H9 (cell line): ENCODE results near the gene DRICH1. TPM values are rescaled to one million over a fixed set of nuclear protein-coding genes. Genes with fewer than 3 reads are reported as not detected.

Experiments used
- DNase-seq: peaks from one replicate; pipeline ENCODE4 v3.0.0-alpha.2; 2017
- H2AFZ ChIP-seq: one replicate; pipeline ENCODE4 v1.6.1; 2013; ENCODE audit warnings: mild to moderate bottlenecking, low read length, control low read depth, moderate library complexity
- H2AK5ac ChIP-seq: 2 replicates; pipeline ENCODE4 v1.6.1; 2013; ENCODE audit warnings: low read length, control low read depth, mixed read lengths; ENCODE audit not compliant: insufficient read length
- H2BK120ac ChIP-seq: one replicate; pipeline ENCODE4 v1.6.1; 2013; ENCODE audit warnings: low read depth, mild to moderate bottlenecking, low read length, control low read depth, inconsistent platforms; ENCODE audit not compliant: poor library complexity, severe bottlenecking
- H2BK12ac ChIP-seq: 2 replicates; pipeline ENCODE4 v1.6.1; 2013; ENCODE audit warnings: low read length, control low read depth, mixed read lengths, low read depth; ENCODE audit not compliant: insufficient read length
- H2BK15ac ChIP-seq: 2 replicates; pipeline ENCODE4 v1.6.1; 2013; ENCODE audit warnings: low read depth, low read length, control low read depth
- H2BK20ac ChIP-seq: one replicate; pipeline ENCODE4 v1.6.1; 2013; ENCODE audit warnings: low read depth, mild to moderate bottlenecking, low read length, control low read depth, inconsistent platforms; ENCODE audit not compliant: poor library complexity, severe bottlenecking
- H2BK5ac ChIP-seq: 2 replicates; pipeline ENCODE4 v1.6.1; 2013; ENCODE audit warnings: low read length, control low read depth, mixed read lengths; ENCODE audit not compliant: insufficient read length
- H3K14ac ChIP-seq: 2 replicates; pipeline ENCODE4 v1.6.1; 2013; ENCODE audit warnings: low read length, control low read depth; ENCODE audit not compliant: insufficient read depth
- H3K18ac ChIP-seq: 2 replicates; pipeline ENCODE4 v1.6.1; 2013; ENCODE audit warnings: low read depth, mild to moderate bottlenecking, mixed read lengths, low read length, control low read depth; ENCODE audit not compliant: insufficient read length
- H3K23ac ChIP-seq: 2 replicates; pipeline ENCODE4 v1.6.1; 2013; ENCODE audit warnings: low read length, control low read depth, mixed read lengths, low read depth; ENCODE audit not compliant: insufficient read length
- H3K23me2 ChIP-seq: 2 replicates; pipeline ENCODE4 v1.6.1; 2013; ENCODE audit warnings: low read depth, mild to moderate bottlenecking, mixed read lengths, low read length, control low read depth; ENCODE audit not compliant: insufficient read length, poor library complexity, severe bottlenecking
- H3K27ac ChIP-seq: 2 replicates; pipeline ENCODE4 v1.5.1; 2013; ENCODE audit warnings: low read length, control low read depth, mixed read lengths, low read depth; ENCODE audit not compliant: insufficient read length
- H3K27me3 ChIP-seq: 2 replicates; pipeline ENCODE4 v1.6.1; 2013; ENCODE audit warnings: low read length, control low read depth, inconsistent platforms; ENCODE audit not compliant: insufficient read depth
- H3K4ac ChIP-seq: 2 replicates; pipeline ENCODE4 v1.6.1; 2013; ENCODE audit warnings: low read depth, mild to moderate bottlenecking, control low read depth, inconsistent platforms, low read length, moderate library complexity
- H3K4me1 ChIP-seq: 2 replicates; pipeline ENCODE4 v1.6.1; 2013; ENCODE audit warnings: low read length, control low read depth, inconsistent platforms; ENCODE audit not compliant: insufficient read depth
- H3K4me2 ChIP-seq: 2 replicates; pipeline ENCODE4 v1.6.1; 2013; ENCODE audit warnings: low read length, control low read depth, mixed read lengths; ENCODE audit not compliant: insufficient read length, insufficient read depth
- H3K56ac ChIP-seq: 2 replicates; pipeline ENCODE4 v1.6.1; 2013; ENCODE audit warnings: low read depth, mild to moderate bottlenecking, mixed read lengths, low read length, control low read depth; ENCODE audit not compliant: insufficient read length
- H3K79me1 ChIP-seq: 2 replicates; pipeline ENCODE4 v1.6.1; 2013; ENCODE audit warnings: low read depth, mild to moderate bottlenecking, moderate library complexity, low read length, control low read depth, inconsistent platforms; ENCODE audit not compliant: insufficient read depth, poor library complexity, severe bottlenecking
- H3K79me2 ChIP-seq: 2 replicates; pipeline ENCODE4 v1.6.1; 2013; ENCODE audit warnings: low read length, control low read depth, inconsistent platforms; ENCODE audit not compliant: insufficient read depth
- H3K9ac ChIP-seq: 2 replicates; pipeline ENCODE4 v1.6.1; 2013; ENCODE audit warnings: low read length, control low read depth, mixed read lengths; ENCODE audit not compliant: insufficient read length; ENCODE audit errors: extremely low read depth
- H3K9me3 ChIP-seq: one replicate; pipeline ENCODE4 v1.6.1; 2013; ENCODE audit warnings: low read depth, low read length, inconsistent platforms; ENCODE audit not compliant: control insufficient read depth
- H3T11ph ChIP-seq: one replicate; pipeline ENCODE4 v1.6.1; 2013; ENCODE audit warnings: mild to moderate bottlenecking, low read length, control low read depth, inconsistent platforms
- H4K20me1 ChIP-seq: one replicate; pipeline ENCODE4 v1.6.1; 2013; ENCODE audit not compliant: control insufficient read depth, insufficient read length, insufficient read depth
- H4K5ac ChIP-seq: 2 replicates; pipeline ENCODE4 v1.6.1; 2013; ENCODE audit warnings: low read depth, mild to moderate bottlenecking, mixed read lengths, low read length, control low read depth; ENCODE audit not compliant: insufficient read length
- H4K8ac ChIP-seq: replicated peaks from 2 replicates; pipeline ENCODE4 v1.6.1; 2013; ENCODE audit warnings: low read length, control low read depth, mixed read lengths, low read depth; ENCODE audit not compliant: insufficient read length
- H4K91ac ChIP-seq: 2 replicates; pipeline ENCODE4 v1.6.1; 2013; ENCODE audit warnings: low read depth, mild to moderate bottlenecking, moderate library complexity, mixed read lengths, low read length, control low read depth; ENCODE audit not compliant: insufficient read length
- H3K27ac Mint-ChIP-seq, 3 experiments: 2 replicates in 2 of 3; 3 replicates in 1 of 3; pipeline ENCODE4 v1.8.0; 2020 to 2021; ENCODE audit warnings: mixed read lengths in 3 of 3, mild to moderate bottlenecking in 1 of 3, moderate library complexity in 1 of 3
- H3K27me3 Mint-ChIP-seq: 2 replicates; pipeline ENCODE4 v1.8.0; 2021; ENCODE audit warnings: low read depth, mild to moderate bottlenecking, moderate library complexity, mixed read lengths
- H3K36me3 Mint-ChIP-seq, 3 experiments: 2 replicates in 2 of 3; 3 replicates in 1 of 3; pipeline ENCODE4 v1.8.0; 2020 to 2021; ENCODE audit warnings: low read depth in 3 of 3, mixed read lengths in 3 of 3; ENCODE audit not compliant: insufficient read depth in 1 of 3
- H3K4me1 Mint-ChIP-seq, 2 experiments: 2 replicates each; pipeline ENCODE4 v1.8.0; 2020; ENCODE audit warnings: mixed read lengths in 2 of 2
- H3K4me3 Mint-ChIP-seq, 2 experiments: 2 replicates in 1 of 2; 3 replicates in 1 of 2; pipeline ENCODE4 v1.8.0; 2020 to 2021; ENCODE audit warnings: mild to moderate bottlenecking in 2 of 2, mixed read lengths in 2 of 2, moderate library complexity in 1 of 2
- H3K9me3 Mint-ChIP-seq, 2 experiments: 2 replicates in 1 of 2; 3 replicates in 1 of 2; pipeline ENCODE4 v1.8.0; 2020; ENCODE audit warnings: mild to moderate bottlenecking in 2 of 2, mixed read lengths in 2 of 2, moderate library complexity in 1 of 2
- CTCF ChIP-seq: fragments of 200-600 bp; sonication (generic); conservative IDR thresholded peaks from 3 replicates; pipeline ENCODE4 v1.8.0; 2021; ENCODE audit warnings: antibody characterized with exemption, mild to moderate bottlenecking
- WGBS: extraction: QIAGEN DNeasy Blood & Tissue Kit; methylation state at CpG from one replicate; pipeline ENCODE4 v1.1.7; 2013; ENCODE audit warnings: missing lambda C conversion rate, low lambda C conversion rate, mixed read lengths; ENCODE audit not compliant: insufficient read length; ENCODE audit errors: extremely low coverage; 5-methylcytosine and 5-hydroxymethylcytosine counted together
- total RNA-seq: library from RNA; stranded (reverse); gene quantifications from 2 replicates; pipeline ENCODE4 v1.2.1, GENCODE V29; 2021

DRICH1 gene
- total RNA-seq, 1 experiment from 2014 or later, result not detected

- Histone ChIP-seq H2BK20ac (no peak overlapping the region), H3K4me2 (no peak overlapping the region), H3K56ac (no peak overlapping the region), H3K27ac (no peak overlapping the region), H2BK15ac (no peak overlapping the region), H4K91ac (no peak overlapping the region), H3K23me2 (no peaks in the 10 kb centered on the region), H3K9me3 (no peaks in the 10 kb centered on the region), H3K79me1 (no peaks in the 10 kb centered on the region), H3K23ac (no peak overlapping the region), H4K20me1 (no peaks in the 10 kb centered on the region), H2AK5ac (no peak overlapping the region), H3K18ac (no peak overlapping the region), H3K4me1 (no peaks in the 10 kb centered on the region), H3K4ac (no peak overlapping the region), H3K9ac (no peak overlapping the region), H4K8ac (no peak overlapping the region), H3K14ac (no peak overlapping the region), H2BK12ac (no peak overlapping the region), H2BK5ac (no peak overlapping the region), H4K5ac (no peak overlapping the region), H3K27me3 (no peaks in the 10 kb centered on the region; the same call in 1 of the 2 replicates), H3T11ph (no peak overlapping the region), H2AFZ (no peak overlapping the region), H3K79me2 (no peaks in the 10 kb centered on the region), H2BK120ac (no peak overlapping the region)
- DNase-seq, result no peak
- no CpG with 5 or more reads among the region's 8 CpGs for WGBS
- no peaks in the 10 kb centered on the region for H3K9me3 Mint-ChIP-seq
- peaks cover 63% of the 10 kb centered on the region for H3K27me3 Mint-ChIP-seq
- no peak overlapping the region for H3K4me3 Mint-ChIP-seq
- no peaks in the 10 kb centered on the region; a peak in 1 of 7 replicates for H3K36me3 Mint-ChIP-seq
- no peak overlapping the region for H3K27ac Mint-ChIP-seq
- H3K4me1 Mint-ChIP-seq, result no peaks in the 10 kb centered on the region
- no peak for TF ChIP-seq CTCF
Observed at GRCh38 chr22:23604939-23605712, 27.0 kb downstream of the DRICH1 start.
